ENCODE data around the gene AGPAT4.

The AGPAT4 gene

DNA sequence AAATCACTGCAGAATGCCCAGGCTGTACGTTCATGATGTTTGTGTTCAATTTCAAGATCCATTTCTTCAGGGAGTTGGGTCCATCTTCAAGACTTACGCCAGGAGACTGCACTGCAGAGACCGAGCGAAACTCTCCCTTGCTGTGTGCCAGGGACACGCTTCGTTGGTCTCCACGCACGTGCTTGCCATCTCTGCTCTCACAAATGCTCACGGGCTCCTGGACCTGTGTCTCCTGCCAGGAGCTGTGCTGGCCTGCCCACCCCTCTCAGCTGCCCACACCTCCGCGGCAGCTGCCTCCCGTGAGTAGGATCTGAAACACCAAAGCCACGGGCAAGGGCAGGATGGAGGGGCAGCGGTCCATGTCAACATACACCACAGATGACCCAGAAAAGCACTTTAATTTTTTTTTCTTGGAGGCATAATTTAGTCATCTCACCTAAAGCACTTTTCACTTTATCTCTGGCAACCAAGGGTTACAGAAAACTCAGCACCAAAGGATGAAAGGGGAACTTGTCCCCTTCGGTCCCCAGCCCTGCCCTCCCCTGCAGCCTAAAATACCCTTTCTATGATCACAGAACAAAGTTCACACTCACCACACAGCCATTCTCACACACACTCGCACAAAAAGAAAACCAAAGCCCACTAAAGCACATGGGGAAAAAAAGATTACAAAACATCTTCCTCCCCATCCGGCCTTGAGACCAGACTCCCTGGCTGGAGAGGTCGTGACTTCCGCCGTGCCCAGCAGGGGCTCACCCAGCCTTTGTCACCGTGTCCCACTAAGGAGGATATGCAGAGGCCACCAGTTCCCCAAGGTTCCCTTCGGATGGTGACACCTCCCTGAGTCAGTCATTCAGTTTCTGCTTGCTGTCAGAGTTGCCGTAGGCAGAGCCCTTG is 137.9 kb downstream of the AGPAT4 start:
- H3K27me3 ChIP-seq (replicated peaks in 2 of 5; ENCODE audit: control insufficient read depth in 4 of 5, insufficient read depth in 5 of 5, low read length in 4 of 5) = no peaks in the 10 kb centered on the region
- POLR2A ChIA-PET = no interaction called here
- H3K36me3 ChIP-seq (ENCODE audit: control insufficient read depth in 4 of 4, insufficient read depth in 4 of 4, low read length in 3 of 4) = peaks cover 2 to 55% (median 23%) of the 10 kb centered on the region in 4 experiments
- H3K4me3 ChIP-seq (ENCODE audit: control insufficient read depth in 1 of 7, extremely low read depth in 1 of 7, insufficient read depth in 4 of 7, low read depth in 2 of 7, low read length in 6 of 7) = no peak overlapping the region
- CTCF ChIA-PET = interaction anchor here (1.1 to 1.2 kb wide), 2 partner anchors 235 to 238 kb away, joined by 3 read pairs; no protein-coding TSS in a partner anchor
- H3K27ac ChIP-seq (ENCODE audit: insufficient read depth in 1 of 2, low read depth in 1 of 2, low read length in 2 of 2, poor library complexity in 1 of 2, severe bottlenecking in 2 of 2) = no peak overlapping the region
- WGBS (ENCODE audit: insufficient coverage) = 90% methylated on average over 22 of the region's 23 CpGs
- DNase-seq = no peak
- no peaks in the 10 kb centered on the region for H3K4me1 ChIP-seq (ENCODE audit: control extremely low read depth in 1 of 4, control insufficient read depth in 4 of 4, insufficient read depth in 4 of 4, low read length in 3 of 4)
- H3K9me3 ChIP-seq (ENCODE audit: control extremely low read depth in 1 of 5, control insufficient read depth in 4 of 5, insufficient read depth in 2 of 5, low read depth in 1 of 5, low read length in 4 of 5) = no peaks in the 10 kb centered on the region

DNA sequence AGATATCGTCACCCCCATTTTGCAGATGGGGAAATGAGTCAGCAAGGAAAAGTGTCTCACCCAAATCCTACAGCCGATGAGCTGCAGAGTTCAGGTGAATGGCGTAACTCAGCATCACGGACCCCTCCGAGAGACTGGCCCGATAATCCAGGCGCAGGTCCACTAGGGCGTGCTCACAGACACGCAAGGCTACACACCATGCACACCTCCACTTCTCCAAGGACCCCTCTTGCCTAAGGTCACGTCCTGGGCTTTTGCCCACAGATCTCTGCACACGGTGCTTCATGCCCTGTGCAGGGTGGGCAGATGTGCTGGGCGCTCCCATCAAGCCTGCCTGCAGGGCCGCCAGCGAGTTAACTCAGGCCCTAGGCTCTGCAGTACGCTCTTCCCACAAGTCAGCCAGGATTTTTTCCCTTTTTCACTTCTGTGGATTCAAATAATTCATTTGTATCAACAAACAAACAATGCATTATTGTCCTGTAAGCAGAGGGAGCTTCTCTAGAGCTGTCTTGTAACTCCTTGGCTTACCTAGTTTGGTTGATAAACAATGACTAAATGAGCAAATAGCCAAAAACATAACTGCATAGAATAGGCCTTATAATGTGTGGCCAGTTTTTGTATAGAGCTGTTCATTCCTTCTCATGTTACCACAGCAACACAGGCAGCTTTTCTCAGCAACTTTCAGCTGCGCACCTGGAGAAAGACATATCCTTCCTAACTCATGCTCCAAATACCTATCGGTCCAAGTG is 139.1 kb downstream of the AGPAT4 start:
- CTCF ChIA-PET = interaction anchor here (1.2 to 1.5 kb wide), 2 partner anchors 33 to 239 kb away, joined by 3 read pairs; no protein-coding TSS in a partner anchor

GRCh38 chr6:161133963-161134362 is 139.9 kb downstream of the AGPAT4 start:
- POLR2A ChIA-PET = no interaction called here
- CTCF ChIA-PET = interaction anchor here (1.3 to 1.5 kb wide), 2 partner anchors 32 to 237 kb away, joined by 3 read pairs; no protein-coding TSS in a partner anchor
- Histone ChIP-seq H3K27me3 (replicated peaks in 2 of 5; ENCODE audit: control insufficient read depth in 4 of 5, insufficient read depth in 5 of 5, low read length in 4 of 5) (no peaks in the 10 kb centered on the region), H3K27ac (ENCODE audit: insufficient read depth in 1 of 2, low read depth in 1 of 2, low read length in 2 of 2, poor library complexity in 1 of 2, severe bottlenecking in 2 of 2) (no peak overlapping the region), H3K4me3 (ENCODE audit: control insufficient read depth in 1 of 7, extremely low read depth in 1 of 7, insufficient read depth in 4 of 7, low read depth in 2 of 7, low read length in 6 of 7) (no peak overlapping the region), H3K36me3 (ENCODE audit: control insufficient read depth in 4 of 4, insufficient read depth in 4 of 4, low read length in 3 of 4) (peaks cover 2 to 58% (median 26%) of the 10 kb centered on the region in 4 experiments), H3K9me3 (ENCODE audit: control extremely low read depth in 1 of 5, control insufficient read depth in 4 of 5, insufficient read depth in 2 of 5, low read depth in 1 of 5, low read length in 4 of 5) (no peaks in the 10 kb centered on the region), H3K4me1 (ENCODE audit: control extremely low read depth in 1 of 4, control insufficient read depth in 4 of 4, insufficient read depth in 4 of 4, low read length in 3 of 4) (no peaks in the 10 kb centered on the region)
- no peak for DNase-seq
- WGBS (ENCODE audit: insufficient coverage) = 100% methylated on average over 7 of the region's 9 CpGs

More for the DNA sequence above, 139.1 kb downstream of the AGPAT4 start:
- Histone ChIP-seq H3K27me3 (replicated peaks in 2 of 5; ENCODE audit: control insufficient read depth in 4 of 5, insufficient read depth in 5 of 5, low read length in 4 of 5) (no peaks in the 10 kb centered on the region), H3K4me3 (ENCODE audit: control insufficient read depth in 1 of 7, extremely low read depth in 1 of 7, insufficient read depth in 4 of 7, low read depth in 2 of 7, low read length in 6 of 7) (no peak overlapping the region), H3K9me3 (ENCODE audit: control extremely low read depth in 1 of 5, control insufficient read depth in 4 of 5, insufficient read depth in 2 of 5, low read depth in 1 of 5, low read length in 4 of 5) (no peaks in the 10 kb centered on the region), H3K27ac (ENCODE audit: insufficient read depth in 1 of 2, low read depth in 1 of 2, low read length in 2 of 2, poor library complexity in 1 of 2, severe bottlenecking in 2 of 2) (no peak overlapping the region), H3K36me3 (ENCODE audit: control insufficient read depth in 4 of 4, insufficient read depth in 4 of 4, low read length in 3 of 4) (peaks cover 2 to 62% (median 25%) of the 10 kb centered on the region in 4 experiments), H3K4me1 (ENCODE audit: control extremely low read depth in 1 of 4, control insufficient read depth in 4 of 4, insufficient read depth in 4 of 4, low read length in 3 of 4) (no peaks in the 10 kb centered on the region)
- POLR2A ChIA-PET = no interaction called here
- no peak for DNase-seq
- 98% methylated on average over 15 of the region's 17 CpGs for WGBS (ENCODE audit: insufficient coverage)

GRCh38 chr6:161132384-161132783 is 141.5 kb downstream of the AGPAT4 start:
- H3K4me3 ChIP-seq (ENCODE audit: control insufficient read depth in 1 of 7, extremely low read depth in 1 of 7, insufficient read depth in 4 of 7, low read depth in 2 of 7, low read length in 6 of 7) = no peak overlapping the region
- 98% methylated on average over 11 of the region's 11 CpGs for WGBS (ENCODE audit: insufficient coverage)
- no peaks in the 10 kb centered on the region for H3K9me3 ChIP-seq (ENCODE audit: control extremely low read depth in 1 of 5, control insufficient read depth in 4 of 5, insufficient read depth in 2 of 5, low read depth in 1 of 5, low read length in 4 of 5)
- POLR2A ChIA-PET = no interaction called here
- H3K36me3 ChIP-seq (ENCODE audit: control insufficient read depth in 4 of 4, insufficient read depth in 4 of 4, low read length in 3 of 4) = peaks cover 2 to 59% (median 28%) of the 10 kb centered on the region in 4 experiments
- H3K27me3 ChIP-seq (replicated peaks in 2 of 5; ENCODE audit: control insufficient read depth in 4 of 5, insufficient read depth in 5 of 5, low read length in 4 of 5) = no peaks in the 10 kb centered on the region
- CTCF ChIA-PET = interaction anchor here (1.0 to 3.2 kb wide), 3 partner anchors 12 to 239 kb away, joined by 3 to 11 read pairs (median 3); no protein-coding TSS in a partner anchor
- H3K4me1 ChIP-seq (ENCODE audit: control extremely low read depth in 1 of 4, control insufficient read depth in 4 of 4, insufficient read depth in 4 of 4, low read length in 3 of 4) = no peaks in the 10 kb centered on the region
- DNase-seq = no peak
- no peak overlapping the region for H3K27ac ChIP-seq (ENCODE audit: insufficient read depth in 1 of 2, low read depth in 1 of 2, low read length in 2 of 2, poor library complexity in 1 of 2, severe bottlenecking in 2 of 2)

DNA sequence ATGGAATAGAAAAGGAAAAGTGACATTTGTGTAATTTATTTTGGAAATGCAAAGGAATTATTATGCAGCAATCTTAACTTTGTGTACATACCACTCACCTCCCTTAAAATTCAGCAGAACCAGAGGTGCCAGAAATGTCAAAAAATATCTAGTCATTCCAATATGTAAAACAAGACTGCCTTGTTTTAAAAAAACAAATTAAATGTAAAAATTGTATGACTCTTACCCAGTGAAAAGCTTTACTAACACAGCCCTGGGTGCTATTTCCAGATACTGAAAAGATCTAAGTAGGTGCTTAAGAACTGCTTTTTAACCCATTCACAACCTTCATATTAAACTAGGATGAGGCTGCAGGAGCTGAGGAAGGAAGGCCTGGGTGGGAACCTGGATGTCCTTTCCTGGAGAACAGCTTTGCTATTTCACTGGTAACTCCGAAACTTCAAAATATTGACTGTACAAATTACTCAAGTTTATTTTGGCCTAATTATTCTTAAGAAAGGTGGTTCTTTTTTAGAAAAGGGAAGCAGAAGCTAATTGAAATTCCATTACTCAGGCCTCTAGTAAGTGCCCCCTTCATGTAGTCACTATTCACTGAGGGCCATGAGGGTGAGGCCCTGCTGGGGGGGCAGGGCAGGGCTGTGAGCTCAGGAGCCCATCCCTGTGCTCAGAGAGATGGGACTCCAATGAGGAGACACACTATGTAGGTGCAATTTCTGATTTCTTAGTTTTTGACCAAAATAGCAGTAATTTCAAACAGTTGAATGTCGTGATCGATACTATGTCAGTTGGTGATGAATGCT is 142.7 kb downstream of the AGPAT4 start:
- Histone ChIP-seq H3K27me3 (replicated peaks in 2 of 5; ENCODE audit: control insufficient read depth in 4 of 5, insufficient read depth in 5 of 5, low read length in 4 of 5) (no peaks in the 10 kb centered on the region), H3K27ac (ENCODE audit: insufficient read depth in 1 of 2, low read depth in 1 of 2, low read length in 2 of 2, poor library complexity in 1 of 2, severe bottlenecking in 2 of 2) (no peak overlapping the region), H3K9me3 (ENCODE audit: control extremely low read depth in 1 of 5, control insufficient read depth in 4 of 5, insufficient read depth in 2 of 5, low read depth in 1 of 5, low read length in 4 of 5) (peaks cover 0 to 4% (median 0%) of the 10 kb centered on the region in 5 experiments), H3K36me3 (ENCODE audit: control insufficient read depth in 4 of 4, insufficient read depth in 4 of 4, low read length in 3 of 4) (peaks cover 2 to 57% (median 33%) of the 10 kb centered on the region in 4 experiments), H3K4me3 (ENCODE audit: control insufficient read depth in 1 of 7, extremely low read depth in 1 of 7, insufficient read depth in 4 of 7, low read depth in 2 of 7, low read length in 6 of 7) (no peak overlapping the region), H3K4me1 (ENCODE audit: control extremely low read depth in 1 of 4, control insufficient read depth in 4 of 4, insufficient read depth in 4 of 4, low read length in 3 of 4) (no peaks in the 10 kb centered on the region)
- WGBS (ENCODE audit: insufficient coverage) = 100% methylated on average over 2 of the region's 3 CpGs
- CTCF ChIA-PET = interaction anchor here (1.1 to 3.2 kb wide), 3 partner anchors 11 to 239 kb away, joined by 3 to 11 read pairs (median 3); no protein-coding TSS in a partner anchor
- POLR2A ChIA-PET = no interaction called here
- DNase-seq = no peak

- Histone ChIP-seq H3K9me3 (ENCODE audit: control extremely low read depth in 1 of 5, control insufficient read depth in 4 of 5, insufficient read depth in 2 of 5, low read depth in 1 of 5, low read length in 4 of 5) (peaks cover 0 to 10% (median 0%) of the 10 kb centered on the region in 5 experiments), H3K27me3 (replicated peaks in 2 of 5; ENCODE audit: control insufficient read depth in 4 of 5, insufficient read depth in 5 of 5, low read length in 4 of 5) (no peaks in the 10 kb centered on the region), H3K4me3 (ENCODE audit: control insufficient read depth in 1 of 7, extremely low read depth in 1 of 7, insufficient read depth in 4 of 7, low read depth in 2 of 7, low read length in 6 of 7) (no peak overlapping the region), H3K4me1 (ENCODE audit: control extremely low read depth in 1 of 4, control insufficient read depth in 4 of 4, insufficient read depth in 4 of 4, low read length in 3 of 4) (no peaks in the 10 kb centered on the region), H3K27ac (ENCODE audit: insufficient read depth in 1 of 2, low read depth in 1 of 2, low read length in 2 of 2, poor library complexity in 1 of 2, severe bottlenecking in 2 of 2) (no peak overlapping the region), H3K36me3 (ENCODE audit: control insufficient read depth in 4 of 4, insufficient read depth in 4 of 4, low read length in 3 of 4) (peaks cover 4 to 56% (median 32%) of the 10 kb centered on the region in 4 experiments)
- no peak for DNase-seq
- WGBS (ENCODE audit: insufficient coverage) = 96% methylated on average over 5 of the region's 7 CpGs
- ChIA-PET CTCF (interaction anchor here (1.1 to 3.2 kb wide), 3 partner anchors 11 to 240 kb away, joined by 3 to 11 read pairs (median 3); no protein-coding TSS in a partner anchor), POLR2A (no interaction called here)
Observed at GRCh38 chr6:161130541-161130940, 143.3 kb downstream of the AGPAT4 start.
